Fibroblast of skin of scalp (primary cell): ENCODE results near the gene PATE1.

Experiments
- DNase-seq: peaks from one replicate; pipeline ENCODE4 v3.0.0-alpha.2; 2013

PATE1 gene

GRCh38 chr11:125797641-125798040, 51.6 kb downstream of the PATE1 start:
- no peak for DNase-seq
